ENCODE results near the gene ARNT2.

The ARNT2 gene

GRCh38 chr15:80487839-80488390 lies 83.7 kb downstream of the ARNT2 start:
- in situ Hi-C loops (cut with MboI; ENCODE audit: low sequenced_read_pairs) = no loop called here

- in situ Hi-C loops (cut with MboI; ENCODE audit: low sequenced_read_pairs) = no loop called here
Observed at GRCh38 chr15:80489030-80489594, 84.9 kb downstream of the ARNT2 start.

- in situ Hi-C loops (cut with MboI; ENCODE audit: low sequenced_read_pairs) = no loop called here
Observed at GRCh38 chr15:80490431-80490990, 86.3 kb downstream of the ARNT2 start.

GRCh38 chr15:80491163-80491847 lies 87.1 kb downstream of the ARNT2 start:
- in situ Hi-C loops (cut with MboI; ENCODE audit: low sequenced_read_pairs) = no loop called here

- in situ Hi-C loops (cut with MboI; ENCODE audit: low sequenced_read_pairs) = no loop called here
Observed at GRCh38 chr15:80492409-80492808, 88.2 kb downstream of the ARNT2 start.

GRCh38 chr15:80492874-80493273 lies 88.7 kb downstream of the ARNT2 start:
- in situ Hi-C loops (cut with MboI; ENCODE audit: low sequenced_read_pairs) = no loop called here

GRCh38 chr15:80494351-80494751 lies 90.2 kb downstream of the ARNT2 start:
- in situ Hi-C loops (cut with MboI; ENCODE audit: low sequenced_read_pairs) = no loop called here

- in situ Hi-C loops (cut with MboI; ENCODE audit: low sequenced_read_pairs) = no loop called here
Observed at GRCh38 chr15:80494756-80495155, 90.6 kb downstream of the ARNT2 start.

- in situ Hi-C loops (cut with MboI; ENCODE audit: low sequenced_read_pairs) = no loop called here
Observed at GRCh38 chr15:80495401-80495942, 91.3 kb downstream of the ARNT2 start.

- in situ Hi-C loops (cut with MboI; ENCODE audit: low sequenced_read_pairs) = no loop called here
Observed at GRCh38 chr15:80496096-80496495, 91.9 kb downstream of the ARNT2 start.

GRCh38 chr15:80497221-80497620 lies 93.0 kb downstream of the ARNT2 start:
- in situ Hi-C loops (cut with MboI; ENCODE audit: low sequenced_read_pairs) = no loop called here

GRCh38 chr15:80498652-80499051 lies 94.5 kb downstream of the ARNT2 start:
- in situ Hi-C loops (cut with MboI; ENCODE audit: low sequenced_read_pairs) = no loop called here

- in situ Hi-C loops (cut with MboI; ENCODE audit: low sequenced_read_pairs) = no loop called here
Observed at GRCh38 chr15:80500021-80500420, 95.8 kb downstream of the ARNT2 start.

- in situ Hi-C loops (cut with MboI; ENCODE audit: low sequenced_read_pairs) = no loop called here
Observed at GRCh38 chr15:80501476-80501875, 97.3 kb downstream of the ARNT2 start.

GRCh38 chr15:80502782-80503181 lies 98.6 kb downstream of the ARNT2 start:
- in situ Hi-C loops (cut with MboI; ENCODE audit: low sequenced_read_pairs) = no loop called here

- in situ Hi-C loops (cut with MboI; ENCODE audit: low sequenced_read_pairs) = no loop called here
Observed at GRCh38 chr15:80503319-80503952, 99.3 kb downstream of the ARNT2 start.

GRCh38 chr15:80504931-80505330 lies 100.7 kb downstream of the ARNT2 start:
- in situ Hi-C loops (cut with MboI; ENCODE audit: low sequenced_read_pairs) = no loop called here

- in situ Hi-C loops (cut with MboI; ENCODE audit: low sequenced_read_pairs) = no loop called here
Observed at GRCh38 chr15:80506286-80506893, 102.2 kb downstream of the ARNT2 start.

- in situ Hi-C loops (cut with MboI; ENCODE audit: low sequenced_read_pairs) = no loop called here
Observed at GRCh38 chr15:80507131-80507530, 102.9 kb downstream of the ARNT2 start.

- in situ Hi-C loops (cut with MboI; ENCODE audit: low sequenced_read_pairs) = no loop called here
Observed at GRCh38 chr15:80507638-80508316, 103.6 kb downstream of the ARNT2 start.
